Activated naive CD8-positive, alpha-beta T cell (primary cell): Measurements from ENCODE around the gene SERPINA5.
"Not testable (repeated sequence)": the region's sequence is repeated elsewhere in the genome, so short reads cannot be mapped to it uniquely, and the experiment has no call there.

Experiments used
- H3K27ac Mint-ChIP-seq: one replicate; pipeline ENCODE4 v1.8.0; 2021; ENCODE audit warnings: mixed read lengths
- H3K27me3 Mint-ChIP-seq: one replicate; pipeline ENCODE4 v1.8.0; 2021; ENCODE audit warnings: mixed read lengths
- H3K36me3 Mint-ChIP-seq: one replicate; pipeline ENCODE4 v1.8.0; 2021; ENCODE audit warnings: mixed read lengths
- H3K4me1 Mint-ChIP-seq: one replicate; pipeline ENCODE4 v1.8.0; 2021; ENCODE audit warnings: low read depth, mixed read lengths
- H3K4me3 Mint-ChIP-seq: one replicate; pipeline ENCODE4 v1.8.0; 2021; ENCODE audit warnings: mild to moderate bottlenecking, mixed read lengths
- H3K9me3 Mint-ChIP-seq: one replicate; pipeline ENCODE4 v1.8.0; 2021; ENCODE audit warnings: low read depth, mixed read lengths

The SERPINA5 gene

DNA sequence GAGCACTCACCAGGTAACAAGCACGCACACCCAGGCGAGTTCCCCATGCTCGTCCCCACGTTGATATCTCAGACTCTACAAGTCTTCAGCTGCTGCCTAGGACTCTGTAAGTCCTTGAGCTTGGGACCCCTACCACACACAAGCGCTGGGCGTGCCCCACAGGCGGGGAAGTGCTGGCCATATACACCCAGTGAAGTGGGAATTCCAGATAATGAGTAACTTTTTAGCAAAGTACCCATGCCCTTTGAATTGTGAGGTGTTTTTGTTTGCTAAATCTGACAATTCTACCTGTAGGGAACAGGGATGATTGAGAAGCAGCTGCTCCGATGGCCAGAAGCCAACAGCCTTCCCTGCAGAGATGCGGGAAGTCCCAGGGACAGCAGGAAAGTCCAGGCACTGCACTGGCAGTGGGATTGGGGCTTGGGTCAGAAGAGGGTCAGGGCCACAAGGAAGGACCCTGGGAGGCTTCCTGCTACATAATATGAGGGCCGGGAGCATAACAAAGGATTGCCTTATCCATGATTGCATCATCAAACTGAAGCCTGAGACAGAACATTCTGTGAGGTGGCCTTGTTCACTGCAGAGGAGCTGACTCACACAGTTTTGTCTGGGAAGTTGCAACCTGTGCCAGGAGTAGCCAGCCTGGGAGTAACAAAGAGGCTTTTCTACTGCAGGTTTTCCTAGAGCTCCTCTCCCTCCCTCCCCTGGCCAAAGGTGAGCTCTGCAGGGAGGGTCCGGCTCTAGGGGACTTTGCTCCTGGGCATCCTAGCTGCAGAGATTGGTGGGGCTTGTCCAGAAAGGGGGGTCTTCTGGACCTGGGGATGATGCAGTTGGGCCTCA is 17.8 kb downstream of the SERPINA5 start:
- H3K4me3 Mint-ChIP-seq, result no peak overlapping the region
- peaks cover 2% of the 10 kb centered on the region for H3K27me3 Mint-ChIP-seq
- H3K9me3 Mint-ChIP-seq, result no peaks in the 10 kb centered on the region
- H3K36me3 Mint-ChIP-seq, result no peaks in the 10 kb centered on the region
- H3K4me1 Mint-ChIP-seq, result no peaks in the 10 kb centered on the region
- H3K27ac Mint-ChIP-seq, result no peak overlapping the region

DNA sequence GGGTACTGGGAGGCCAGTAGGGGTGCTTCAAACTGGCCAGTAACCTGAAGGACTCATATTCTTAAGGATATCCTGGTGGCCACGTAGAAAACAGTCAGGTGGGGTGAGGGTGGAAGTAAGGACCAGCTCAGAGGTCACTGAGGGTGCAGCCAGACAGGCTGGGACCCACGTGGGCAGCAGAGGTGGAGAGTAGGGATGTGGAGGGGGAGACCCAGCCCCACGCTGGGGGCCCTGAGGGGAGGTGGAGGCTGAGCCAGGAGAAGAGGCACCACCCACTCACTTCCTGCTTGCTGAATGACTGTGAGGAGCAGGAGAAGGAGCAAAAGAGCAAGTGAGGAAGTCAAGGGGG is 18.4 kb downstream of the SERPINA5 start:
- H3K27me3 Mint-ChIP-seq, result peaks cover 2% of the 10 kb centered on the region
- H3K36me3 Mint-ChIP-seq, result no peaks in the 10 kb centered on the region
- H3K9me3 Mint-ChIP-seq, result no peaks in the 10 kb centered on the region
- no peak overlapping the region for H3K27ac Mint-ChIP-seq
- no peak overlapping the region for H3K4me3 Mint-ChIP-seq
- no peaks in the 10 kb centered on the region for H3K4me1 Mint-ChIP-seq

- Mint-ChIP-seq H3K4me1 (no peaks in the 10 kb centered on the region), H3K27me3 (peaks cover 2% of the 10 kb centered on the region), H3K36me3 (no peaks in the 10 kb centered on the region), H3K4me3 (no peak overlapping the region), H3K27ac (no peak overlapping the region), H3K9me3 (no peaks in the 10 kb centered on the region)
These were observed 18.9 kb downstream of the SERPINA5 start for GRCh38 chr14:94600148-94600545.

DNA sequence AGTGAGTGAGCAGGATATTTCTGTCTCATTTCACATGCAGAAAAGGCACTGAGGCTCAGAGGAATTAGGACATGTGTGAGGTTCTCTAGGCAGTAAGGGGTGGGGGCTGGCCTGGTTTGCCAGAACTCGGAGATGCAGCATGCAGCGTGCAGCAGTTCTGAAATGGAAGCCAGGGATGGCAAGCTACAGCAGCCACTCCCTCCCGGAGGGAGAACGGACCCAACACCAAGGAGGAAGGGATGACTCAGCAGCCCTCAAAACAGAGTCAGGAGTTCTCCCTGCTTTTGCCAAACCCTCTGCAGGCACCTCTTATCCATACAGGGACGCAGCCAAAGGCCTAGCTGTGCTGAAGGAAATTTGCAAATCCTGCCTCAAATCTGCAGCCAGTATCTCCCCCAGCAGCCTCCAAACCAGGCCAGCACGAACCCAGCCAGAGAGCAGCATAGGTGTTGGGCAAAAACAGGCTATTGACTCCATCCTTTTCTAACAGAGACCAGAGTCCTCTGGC is 20.7 kb downstream of the SERPINA5 start:
- Mint-ChIP-seq H3K9me3 (no peaks in the 10 kb centered on the region), H3K27ac (no peak overlapping the region), H3K36me3 (no peaks in the 10 kb centered on the region), H3K4me1 (no peaks in the 10 kb centered on the region), H3K4me3 (no peak overlapping the region), H3K27me3 (no peaks in the 10 kb centered on the region)

DNA sequence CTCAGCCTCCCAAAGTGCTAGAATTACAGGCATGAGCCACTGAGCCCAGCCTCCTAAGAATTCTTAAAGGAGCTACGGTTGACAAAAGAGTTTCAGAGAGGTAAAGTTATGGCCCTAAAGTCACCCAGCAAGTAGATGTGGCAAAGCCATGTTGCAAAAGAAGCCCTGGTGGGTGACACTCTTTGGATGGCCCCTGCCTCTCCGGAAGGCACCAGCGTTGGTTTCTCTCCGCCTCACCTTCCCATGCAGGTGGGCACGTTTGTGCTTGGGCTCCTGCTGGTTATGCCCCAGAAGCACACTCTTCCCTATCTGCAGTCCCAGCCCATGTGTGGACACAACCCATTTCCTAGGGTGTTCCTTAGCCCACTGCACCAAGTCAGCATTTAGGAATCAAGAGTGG is 21.5 kb downstream of the SERPINA5 start:
- Mint-ChIP-seq H3K4me3 (no peak overlapping the region), H3K27me3 (peaks cover 2% of the 10 kb centered on the region)

GRCh38 chr14:94605361-94605760 is 24.1 kb downstream of the SERPINA5 start:
- Mint-ChIP-seq H3K27ac (no peak overlapping the region), H3K4me3 (no peak overlapping the region), H3K9me3 (peaks cover 5% of the 10 kb centered on the region), H3K27me3 (peaks cover 2% of the 10 kb centered on the region), H3K4me1 (no peaks in the 10 kb centered on the region), H3K36me3 (no peaks in the 10 kb centered on the region)

More for the DNA sequence above, 21.5 kb downstream of the SERPINA5 start:
- Mint-ChIP-seq H3K9me3 (peaks cover 5% of the 10 kb centered on the region), H3K4me1 (no peaks in the 10 kb centered on the region), H3K36me3 (no peaks in the 10 kb centered on the region), H3K27ac (no peak overlapping the region)

DNA sequence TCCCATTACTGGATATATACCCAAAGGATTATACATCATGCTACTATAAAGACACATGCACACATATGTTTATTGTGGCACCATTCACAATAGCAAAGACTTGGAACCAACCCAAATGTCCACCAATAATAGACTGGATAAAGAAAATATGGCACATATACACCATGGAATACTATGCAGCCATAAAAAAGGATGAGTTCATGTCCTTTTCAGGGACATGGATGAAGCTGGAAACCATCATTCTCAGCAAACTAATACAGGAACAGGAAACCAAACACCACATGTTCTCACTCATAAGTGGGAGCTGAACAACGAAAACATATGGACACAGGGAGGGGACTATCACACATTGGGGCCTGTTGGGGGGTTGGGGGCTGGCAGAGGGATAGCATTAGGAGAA is 27.7 kb downstream of the SERPINA5 start:
- H3K27ac Mint-ChIP-seq, H3K4me3 Mint-ChIP-seq, H3K27me3 Mint-ChIP-seq, H3K4me1 Mint-ChIP-seq, H3K9me3 Mint-ChIP-seq, H3K36me3 Mint-ChIP-seq: not testable (repeated sequence)

GRCh38 chr14:94611179-94611578 is 30.0 kb downstream of the SERPINA5 start:
- H3K36me3 Mint-ChIP-seq, result no peaks in the 10 kb centered on the region
- H3K4me1 Mint-ChIP-seq, result no peaks in the 10 kb centered on the region
- H3K9me3 Mint-ChIP-seq, result peaks cover 5% of the 10 kb centered on the region
- peaks cover 2% of the 10 kb centered on the region for H3K27me3 Mint-ChIP-seq
- no peak overlapping the region for H3K4me3 Mint-ChIP-seq
- no peak overlapping the region for H3K27ac Mint-ChIP-seq

DNA sequence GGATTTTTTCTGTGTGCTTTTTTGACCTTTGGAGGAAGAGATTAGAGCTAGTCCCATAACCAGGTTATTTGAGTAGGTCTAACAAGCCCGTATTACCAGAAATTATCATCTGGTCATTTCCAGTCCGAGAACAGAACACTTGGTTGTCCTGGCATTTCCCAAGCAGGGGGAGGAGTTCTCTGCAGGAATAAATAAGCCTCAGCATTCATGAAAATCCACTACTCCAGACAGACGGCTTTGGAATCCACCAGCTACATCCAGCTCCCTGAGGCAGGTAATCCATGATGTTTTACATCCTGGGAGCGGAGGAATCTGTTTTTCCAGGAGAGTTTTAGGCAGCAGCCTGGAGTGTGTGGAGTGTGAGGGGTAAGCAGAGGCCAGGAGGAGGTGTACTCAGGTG is 30.9 kb downstream of the SERPINA5 start, which contains the start of gene SERPINA3:
Gene SERPINA3, plus strand, starts transcription at position 218 of the 400 bp plus-strand sequence. CDS start 2,051 bp downstream, outside the sequence.
- H3K36me3 Mint-ChIP-seq, result no peaks in the 10 kb centered on the region
- no peak within 1 kb of the TSS for H3K27ac Mint-ChIP-seq
- H3K4me3 Mint-ChIP-seq, result no peak within 1 kb of the TSS
- H3K4me1 Mint-ChIP-seq, result no peaks in the 10 kb centered on the region
- peaks cover 2% of the 10 kb centered on the region for H3K27me3 Mint-ChIP-seq
- peaks cover 5% of the 10 kb centered on the region for H3K9me3 Mint-ChIP-seq

- H3K4me1 Mint-ChIP-seq, result no peaks in the 10 kb centered on the region
These were observed 31.6 kb downstream of the SERPINA5 start for GRCh38 chr14:94612580-94613554.

DNA sequence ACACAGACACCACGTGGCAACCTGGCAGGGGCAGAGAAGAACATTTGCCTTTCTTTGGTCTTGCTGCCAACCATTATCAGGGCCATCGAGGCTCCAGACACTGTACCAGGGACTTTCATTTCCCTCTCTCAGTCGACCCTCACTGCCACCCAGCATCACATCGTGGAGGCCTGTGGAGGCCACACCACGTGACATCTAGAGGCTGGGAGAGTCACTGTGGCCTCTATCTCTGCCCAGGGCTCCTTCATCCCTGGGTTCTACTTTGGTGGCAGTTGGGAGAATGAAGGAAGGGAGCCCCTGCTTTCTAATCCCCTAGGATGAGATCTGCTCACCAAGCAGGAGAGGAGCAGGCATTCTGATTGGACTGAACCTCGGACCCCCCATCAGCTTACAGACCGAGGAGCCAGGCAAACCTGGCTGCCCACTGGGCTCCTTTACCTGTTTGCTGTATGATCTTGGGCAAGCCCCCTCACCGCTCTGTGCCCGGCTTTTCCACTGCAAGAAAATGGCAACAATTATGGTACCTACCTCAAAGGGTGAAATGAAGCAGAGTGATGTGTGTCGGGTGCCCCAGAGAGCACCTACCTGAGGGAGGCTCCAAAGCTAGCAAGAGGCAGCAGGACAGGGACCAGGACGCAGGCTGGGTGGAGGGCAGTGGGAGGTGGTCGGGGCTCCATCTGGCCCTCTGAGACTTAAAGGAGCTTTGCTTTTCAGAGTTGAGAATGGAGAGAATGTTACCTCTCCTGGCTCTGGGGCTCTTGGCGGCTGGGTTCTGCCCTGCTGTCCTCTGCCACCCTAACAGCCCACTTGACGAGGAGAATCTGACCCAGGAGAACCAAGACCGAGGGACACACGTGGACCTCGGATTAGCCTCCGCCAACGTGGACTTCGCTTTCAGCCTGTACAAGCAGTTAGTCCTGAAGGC is 32.8 kb downstream of the SERPINA5 start:
- Mint-ChIP-seq H3K27me3 (no peaks in the 10 kb centered on the region), H3K4me1 (no peaks in the 10 kb centered on the region), H3K36me3 (peaks cover 3% of the 10 kb centered on the region)

More at GRCh38 chr14:94612580-94613554, 31.6 kb downstream of the SERPINA5 start:
- no peaks in the 10 kb centered on the region for H3K27me3 Mint-ChIP-seq
- H3K27ac Mint-ChIP-seq, result no peak overlapping the region
- no peaks in the 10 kb centered on the region for H3K36me3 Mint-ChIP-seq
- peaks cover 8% of the 10 kb centered on the region for H3K9me3 Mint-ChIP-seq
- no peak overlapping the region for H3K4me3 Mint-ChIP-seq

GRCh38 chr14:94614802-94615201 is 33.6 kb downstream of the SERPINA5 start:
- H3K27ac Mint-ChIP-seq, result no peak overlapping the region
- H3K4me3 Mint-ChIP-seq, result no peak overlapping the region
- peaks cover 3% of the 10 kb centered on the region for H3K36me3 Mint-ChIP-seq
- peaks cover 18% of the 10 kb centered on the region for H3K9me3 Mint-ChIP-seq
- no peaks in the 10 kb centered on the region for H3K4me1 Mint-ChIP-seq
- no peaks in the 10 kb centered on the region for H3K27me3 Mint-ChIP-seq

More for the DNA sequence above, 32.8 kb downstream of the SERPINA5 start:
- Mint-ChIP-seq H3K4me3 (no peak overlapping the region), H3K9me3 (peaks cover 17% of the 10 kb centered on the region), H3K27ac (no peak overlapping the region)

GRCh38 chr14:94615254-94615653 is 34.0 kb downstream of the SERPINA5 start:
- Mint-ChIP-seq H3K27ac (no peak overlapping the region), H3K27me3 (no peaks in the 10 kb centered on the region), H3K9me3 (peaks cover 18% of the 10 kb centered on the region), H3K4me1 (no peaks in the 10 kb centered on the region), H3K36me3 (peaks cover 3% of the 10 kb centered on the region), H3K4me3 (no peak overlapping the region)
